ENCODE results near the gene SH2D1B.
"Not testable (repeated sequence)": the region's sequence is repeated elsewhere in the genome, so short reads cannot be mapped to it uniquely, and the experiment has no call there.

The SH2D1B gene

GRCh38 chr1:162412002-162412401 lies at the start of gene SH2D1B:
Gene SH2D1B (minus strand): TSS chr1:162412136. CDS start chr1:162412016, 120 bp downstream.
- ATAC-seq (peak; percentile 36), DNase-seq (no peak)

- no peak for DNase-seq
- ATAC-seq: no peak
Observed at GRCh38 chr1:162458236-162458635, 46.3 kb upstream of the SH2D1B start.

GRCh38 chr1:162456323-162456722 lies 44.4 kb upstream of the SH2D1B start:
- no peak for DNase-seq

GRCh38 chr1:162454361-162454760 lies 42.4 kb upstream of the SH2D1B start:
- not testable (repeated sequence) for ATAC-seq, DNase-seq

More at GRCh38 chr1:162456323-162456722, 44.4 kb upstream of the SH2D1B start:
- no peak for ATAC-seq

GRCh38 chr1:162446946-162447345 lies 35.0 kb upstream of the SH2D1B start:
- no peak for ATAC-seq
- no peak for DNase-seq

- no peak for DNase-seq
- ATAC-seq: no peak
Observed at GRCh38 chr1:162444903-162445302, 33.0 kb upstream of the SH2D1B start.

- DNase-seq, ATAC-seq: not testable (repeated sequence)
Observed at GRCh38 chr1:162432977-162433713, 21.2 kb upstream of the SH2D1B start.

- ATAC-seq (no peak), DNase-seq (no peak)
Observed at GRCh38 chr1:162430583-162430982, 18.6 kb upstream of the SH2D1B start.

GRCh38 chr1:162422662-162423375 lies 10.9 kb upstream of the SH2D1B start:
- ATAC-seq: no peak
- no peak for DNase-seq

GRCh38 chr1:162421258-162422164 lies 9.6 kb upstream of the SH2D1B start:
- ATAC-seq (no peak), DNase-seq (no peak)

GRCh38 chr1:162420120-162420519 lies 8.2 kb upstream of the SH2D1B start:
- DNase-seq (no peak), ATAC-seq (no peak)

- not testable (repeated sequence) for DNase-seq, ATAC-seq
Observed at GRCh38 chr1:162419450-162419931, 7.6 kb upstream of the SH2D1B start.

- not testable (repeated sequence) for ATAC-seq, DNase-seq
Observed at GRCh38 chr1:162418584-162418983, 6.6 kb upstream of the SH2D1B start.

- no peak for ATAC-seq
Observed at GRCh38 chr1:162417650-162418049, 5.7 kb upstream of the SH2D1B start.

GRCh38 chr1:162416909-162417308 lies 5.0 kb upstream of the SH2D1B start:
- ATAC-seq (no peak), DNase-seq (no peak)

More at GRCh38 chr1:162417650-162418049, 5.7 kb upstream of the SH2D1B start:
- no peak for DNase-seq

GRCh38 chr1:162416215-162416614 lies 4.3 kb upstream of the SH2D1B start:
- DNase-seq: no peak
- ATAC-seq: no peak

- ATAC-seq (no peak), DNase-seq (no peak)
Observed at GRCh38 chr1:162407539-162407938, 4.4 kb downstream of the SH2D1B start.

GRCh38 chr1:162406811-162407210 lies 5.1 kb downstream of the SH2D1B start:
- DNase-seq: no peak
- ATAC-seq: no peak

GRCh38 chr1:162405800-162406199 lies 6.1 kb downstream of the SH2D1B start:
- ATAC-seq: no peak
- DNase-seq: no peak

- ATAC-seq (no peak), DNase-seq (no peak)
Observed at GRCh38 chr1:162404550-162405160, 7.3 kb downstream of the SH2D1B start.

GRCh38 chr1:162400790-162401355 lies 11.1 kb downstream of the SH2D1B start:
- ATAC-seq (no peak), DNase-seq (no peak)
